Right lobe of liver (tissue), 4 donors: Measurements from ENCODE around the gene VAMP8.

Experiments
- CTCF ChIP-seq, 4 donors: fragments of 200-600 bp in 3 of 4; fragments of 450-650 bp in 1 of 4; IDR thresholded peaks; one replicate each; pipeline versions ENCODE4 v1.5.1 to v1.8.0; 2016 to 2022; ENCODE audit warnings: antibody characterized with exemption in 4 of 4, mild to moderate bottlenecking in 2 of 4
- POLR2A ChIP-seq: fragments of 450-650 bp; IDR thresholded peaks from one replicate; pipeline ENCODE4 v1.6.1; 2017; ENCODE audit warnings: antibody characterized with exemption, mild to moderate bottlenecking
- donor health status: DM: no; HTN: no; CAD: no.
- donor health status: DM: no; HTN: no; CAD: no.
- donor health status: DM: no; HTN: yes; CAD: no.

- no peak for TF ChIP-seq CTCF (IDR thresholded peaks at IDR 0.05)
- no peak for TF ChIP-seq POLR2A
Measured at GRCh38 chr2:85596026-85596333, 18.6 kb downstream of the VAMP8 start.
